HepG2 (cell line): ENCODE results near the gene CHCHD6. TPM values are rescaled to one million over a fixed set of nuclear protein-coding genes. Genes with fewer than 3 reads are reported as not detected.

ENCODE experiments used
- ATAC-seq: fragments of 200-7000 bp; cut with Tn5 transposase; 3 replicates; pipeline ENCODE4 v1.9.1; 2020; ENCODE audit warnings: mild to moderate bottlenecking, moderate library complexity
- BruUV-seq: library from RNA; stranded (reverse); fragments of 400-500 nt; replicated peaks from 2 replicates; lab custom pipeline; 2021; lab: Mats Ljungman, UMichigan
- CTCF ChIA-PET: fragments of 300-600 bp; formaldehyde crosslinking; extraction: SDS; loops from one replicate; lab custom pipeline; 2021; ENCODE audit warnings: low total read pairs, inconsistent platforms, low intra/inter-chr PET ratio; lab: Yijun Ruan, JAX
- POLR2A ChIA-PET: fragments of 350-600 bp; sonication (Branson Sonifier 250); formaldehyde crosslinking; loops from one replicate; lab custom pipeline; 2020; ENCODE audit warnings: antibody characterized with exemption, inconsistent platforms; lab: Yijun Ruan, JAX
- DNase-seq: peaks from one replicate; pipeline ENCODE4 v3.0.0-alpha.2; 2015; ENCODE audit warnings: low spot score
- FAIRE-seq: peaks from 3 replicates; lab custom pipeline; 2011; peaks lifted over from hg19 to GRCh38; lab: Jason Lieb, UNC
- H2AFZ ChIP-seq: one replicate; pipeline ENCODE4 v1.6.1; 2011; ENCODE audit warnings: low read length, inconsistent platforms
- H3K27ac ChIP-seq: fragments of 300-600 bp; 3 replicates; pipeline ENCODE4 v1.8.0; 2011; ENCODE audit warnings: mixed run types, mild to moderate bottlenecking, mixed read lengths, low read length, inconsistent platforms; ENCODE audit not compliant: insufficient read depth; ENCODE audit errors: extremely low read length
- H3K27me3 ChIP-seq, 2 experiments: fragments of 200-600 bp in 1 of 2; 2 replicates in 1 of 2; 3 replicates in 1 of 2; pipeline versions ENCODE4 v1.6.0 to v1.8.0; 2011; ENCODE audit warnings: low read length in 2 of 2, mild to moderate bottlenecking in 2 of 2, moderate library complexity in 2 of 2, inconsistent platforms in 1 of 2; ENCODE audit not compliant: insufficient read depth in 2 of 2, control insufficient read depth in 1 of 2
- H3K36me3 ChIP-seq, 2 experiments: fragments of 200-600 bp in 1 of 2; replicated peaks in 1 of 2; 2 replicates in 1 of 2; 3 replicates in 1 of 2; pipeline versions ENCODE4 v1.5.1 to v1.8.0; 2011; ENCODE audit warnings: low read length in 2 of 2, inconsistent platforms in 1 of 2; ENCODE audit not compliant: insufficient read depth in 2 of 2, control insufficient read depth in 1 of 2
- H3K4me1 ChIP-seq: 2 replicates; pipeline ENCODE4 v1.5.1; 2012; ENCODE audit warnings: low read length, inconsistent platforms; ENCODE audit not compliant: insufficient read depth
- H3K4me2 ChIP-seq: 2 replicates; pipeline ENCODE4 v1.6.0; 2011; ENCODE audit warnings: low read depth, low read length, inconsistent platforms
- H3K4me3 ChIP-seq, 3 experiments: fragments of 200-600 bp in 1 of 3; sonication (generic), shearing (Covaris generic) in 1 of 3; replicated peaks in 1 of 3; 2 replicates each; pipeline ENCODE4 v1.5.1; 2011 to 2016; ENCODE audit warnings: low read length in 3 of 3, inconsistent platforms in 2 of 3, low read depth in 2 of 3, mild to moderate bottlenecking in 2 of 3, control low read depth in 1 of 3, mixed read lengths in 1 of 3; ENCODE audit not compliant: insufficient read depth in 1 of 3
- H3K79me2 ChIP-seq: one replicate; pipeline ENCODE4 v1.6.1; 2011; ENCODE audit warnings: low read length, inconsistent platforms; ENCODE audit not compliant: insufficient read depth
- H3K9ac ChIP-seq: 2 replicates; pipeline ENCODE4 v1.6.0; 2011; ENCODE audit warnings: mild to moderate bottlenecking, low read depth, low read length, inconsistent platforms; ENCODE audit not compliant: insufficient read depth
- H3K9me3 ChIP-seq: 2 replicates; pipeline ENCODE4 v1.5.1; 2012; ENCODE audit warnings: mild to moderate bottlenecking, low read length
- H4K20me1 ChIP-seq: 2 replicates; pipeline ENCODE4 v1.6.0; 2011; ENCODE audit warnings: inconsistent platforms, mild to moderate bottlenecking, low read length, moderate library complexity; ENCODE audit not compliant: insufficient read depth
- AGO2 ChIP-seq: fragments of 200-400 bp; formaldehyde crosslinking; optimal IDR thresholded peaks from 2 replicates; pipeline ENCODE3; 2017; ENCODE audit warnings: mild to moderate bottlenecking, low read depth, low read length, moderate library complexity
- HNRNPL ChIP-seq: fragments of 200-400 bp; formaldehyde crosslinking; IDR thresholded peaks from 2 replicates; pipeline ENCODE4 v1.6.1; 2017; ENCODE audit warnings: mild to moderate bottlenecking, low read depth, low read length
- SIN3B ChIP-seq: fragments of 150-350 bp; IDR thresholded peaks from 2 replicates; pipeline ENCODE4 v1.6.1; 2014; ENCODE audit warnings: low read length
- TOE1 ChIP-seq: sonication (generic); formaldehyde crosslinking; IDR thresholded peaks from 2 replicates; pipeline ENCODE4 v1.4.0; 2020; ENCODE audit warnings: mild to moderate bottlenecking, missing genetic modification reagents
- U2AF2 ChIP-seq: fragments of 200-400 bp; formaldehyde crosslinking; IDR thresholded peaks from 2 replicates; pipeline ENCODE4 v1.6.1; 2017; ENCODE audit warnings: low read depth, mild to moderate bottlenecking, low read length
- UBTF ChIP-seq: sonication (generic); formaldehyde crosslinking; IDR thresholded peaks from 2 replicates; pipeline ENCODE4 v1.4.0; 2020; ENCODE audit warnings: mild to moderate bottlenecking, missing genetic modification reagents
- ZBTB33 ChIP-seq: sonication (generic); formaldehyde crosslinking; IDR thresholded peaks from 2 replicates; pipeline ENCODE4 v1.4.0; 2020; ENCODE audit warnings: missing genetic modification reagents
- ZHX1 ChIP-seq: sonication (generic); formaldehyde crosslinking; IDR thresholded peaks from 2 replicates; pipeline ENCODE4 v1.8.1; 2022; ENCODE audit warnings: low read depth, mild to moderate bottlenecking, missing genetic modification reagents
- ZNF230 ChIP-seq: sonication (generic); formaldehyde crosslinking; IDR thresholded peaks from 2 replicates; pipeline ENCODE4 v1.4.0; 2020; ENCODE audit warnings: mild to moderate bottlenecking, missing genetic modification reagents
- ZNF317 ChIP-seq: sonication (generic); formaldehyde crosslinking; IDR thresholded peaks from 2 replicates; pipeline ENCODE4 v1.5.0; 2020; ENCODE audit warnings: mild to moderate bottlenecking, missing genetic modification reagents
- ZNF7 ChIP-seq: IDR thresholded peaks from 2 replicates; pipeline ENCODE4 v1.6.1; 2016; ENCODE audit warnings: missing biosample characterization, missing genetic modification reagents
- ZNF749 ChIP-seq: sonication (generic); formaldehyde crosslinking; IDR thresholded peaks from 2 replicates; pipeline ENCODE4 v1.8.0; 2022; ENCODE audit warnings: mild to moderate bottlenecking, missing genetic modification reagents, moderate library complexity, borderline replicate concordance
- ZNF777 ChIP-seq: sonication (generic); formaldehyde crosslinking; IDR thresholded peaks from 2 replicates; pipeline ENCODE4 v1.4.0; 2020; ENCODE audit warnings: missing genetic modification reagents
- WGBS: methylation state at CpG from one replicate; pipeline ENCODE4 v1.1.6; 2017; ENCODE audit warnings: low lambda C conversion rate; 5-methylcytosine and 5-hydroxymethylcytosine counted together
- in situ Hi-C: cut with HindIII; loops from 2 replicates; pipeline ENCODE4 v1.10.0; 2017; ENCODE audit warnings: low pct_unique_long_range_greater_than_20kb; ENCODE audit not compliant: extremely low pct_ligation_motif_present
- intact Hi-C: fragments of 100-400 bp; cut with micrococcal nuclease; formaldehyde crosslinking; loops from one replicate; pipeline ENCODE4 v1.10.0; 2022; ENCODE audit not compliant: unreplicated experiment
- polyA plus RNA-seq, 8 experiments: library from polyadenylated mRNA; depleted of rRNA in 3 of 8; stranded (reverse) in 7 of 8; unstranded in 1 of 8; fragments of >200 nt; fragmentation: Illumina TruSeq in 4 of 8; extraction: Trizol in 4 of 8; gene quantifications; 2 replicates each; pipeline versions ENCODE4 v1.2.1 to v1.2.3, GENCODE V29; 2011 to 2016; ENCODE audit warnings: low read depth in 4 of 8, missing spikeins in 1 of 8, mixed read lengths in 1 of 8; ENCODE audit not compliant: insufficient read depth in 1 of 8
- total RNA-seq, 5 experiments: library from RNA; depleted of rRNA; stranded (reverse); fragments of >200 nt; fragmentation: Illumina TruSeq; extraction: Trizol; gene quantifications; 2 replicates each; pipeline ENCODE4 v1.2.3, GENCODE V29; 2016; ENCODE audit warnings: low read depth in 1 of 5

The CHCHD6 gene
- total and polyA plus RNA-seq, 2 of the 13 experiments (the other 11 are each of a cell fraction or from before 2014, with no cell fraction given), result 20.3 to 20.8 TPM

- H3K79me2 ChIP-seq, result no peaks in the 10 kb centered on the region
- no peak overlapping the region for H3K4me3 ChIP-seq
- no CpG with 5 or more reads among the region's 15 CpGs for WGBS
- ATAC-seq (no peak), DNase-seq (no peak), FAIRE-seq (no peak)
- in situ Hi-C loops (no loop called here), intact Hi-C loops (no loop called here)
- no peaks in the 10 kb centered on the region; the same call in 1 of the 2 replicates for H4K20me1 ChIP-seq
- TF ChIP-seq ZBTB33 (CRISPR knock-in tag), result peak; percentile 78
- no peak for TF ChIP-seq ZNF777
- peak; percentile 55 for TF ChIP-seq AGO2
- no peak for TF ChIP-seq ZNF749
- 0 out of 2 replicates have a peak, but pooled peaks have one; percentile 61 for TF ChIP-seq ZNF317
- peak; percentile 74; the same call in 1 of the 2 replicates for TF ChIP-seq HNRNPL
- no peak for TF ChIP-seq TOE1
- no peak overlapping the region for H3K27ac ChIP-seq
- no peaks in the 10 kb centered on the region for H3K9me3 ChIP-seq
- H3K36me3 ChIP-seq, result peaks cover 0 to 4% of the 10 kb centered on the region in 2 experiments; a peak in 2 of 5 replicates
- H3K27me3 ChIP-seq, result no peaks in the 10 kb centered on the region; a peak in 1 of 5 replicates
- H3K9ac ChIP-seq, result no peak overlapping the region
- H3K4me1 ChIP-seq, result no peaks in the 10 kb centered on the region
- no peak overlapping the region for H2AFZ ChIP-seq
- POLR2A ChIA-PET, result no interaction called here
- no TSS peak for BruUV-seq
- H3K4me2 ChIP-seq, result no peak overlapping the region
- CTCF ChIA-PET, result no interaction called here
These were observed 295.3 kb downstream of the CHCHD6 start for GRCh38 chr3:126999383-126999782.

GRCh38 chr3:127000119-127000518 lies 296.1 kb downstream of the CHCHD6 start:
- Histone ChIP-seq H2AFZ (no peak overlapping the region), H3K9me3 (no peaks in the 10 kb centered on the region), H3K79me2 (no peaks in the 10 kb centered on the region), H3K36me3 (peaks cover 0 to 6% of the 10 kb centered on the region in 2 experiments; a peak in 2 of 5 replicates), H3K4me3 (no peak overlapping the region), H3K9ac (no peak overlapping the region), H3K4me2 (no peak overlapping the region), H4K20me1 (no peaks in the 10 kb centered on the region), H3K27ac (no peak overlapping the region), H3K27me3 (no peaks in the 10 kb centered on the region; a peak in 1 of 5 replicates), H3K4me1 (no peaks in the 10 kb centered on the region)
- in situ Hi-C loops, result no loop called here
- DNase-seq, result no peak
- BruUV-seq, result no TSS peak
- ChIA-PET CTCF (no interaction called here), POLR2A (no interaction called here)
- no peak for ATAC-seq
- intact Hi-C loops, result no loop called here
- 94% methylated on average over 3 of the region's 15 CpGs for WGBS
- no peak for FAIRE-seq
- no peak for TF ChIP-seq ZNF230
- TF ChIP-seq UBTF (CRISPR knock-in tag), result no peak
- TF ChIP-seq ZNF7 (CRISPR knock-in tag), result no peak
- TF ChIP-seq SIN3B, result no peak
- no peak for TF ChIP-seq U2AF2
- TF ChIP-seq ZHX1 (CRISPR knock-in tag), result no peak
